ENCODE results near the gene COL11A2.

The COL11A2 gene

GRCh38 chr6:33124947-33125346, 67.3 kb downstream of the COL11A2 start:
- DNase-seq (ENCODE audit: extremely low spot score, insufficient read length, low read depth): no peak
- FAIRE-seq: no peak

DNA sequence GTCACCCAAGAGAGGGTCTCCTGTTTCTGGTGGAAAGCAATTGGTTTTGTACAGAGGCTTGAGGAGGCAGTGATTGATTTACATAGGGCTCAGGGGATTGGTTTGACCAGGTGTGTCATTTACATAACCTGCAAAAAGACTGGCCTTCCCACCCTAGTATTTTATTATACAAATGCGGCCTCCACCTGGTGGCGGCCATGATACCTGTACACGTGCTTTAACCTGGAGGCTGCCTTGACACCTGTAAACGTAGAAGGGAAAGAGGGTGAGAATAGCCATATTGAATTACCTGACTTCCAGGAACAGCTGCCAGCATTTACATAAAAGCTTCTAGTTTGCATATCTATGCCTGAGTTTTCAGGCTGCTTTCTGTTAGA, 67.8 kb downstream of the COL11A2 start:
- DNase-seq (ENCODE audit: extremely low spot score, insufficient read length, low read depth) (no peak), FAIRE-seq (no peak)

DNA sequence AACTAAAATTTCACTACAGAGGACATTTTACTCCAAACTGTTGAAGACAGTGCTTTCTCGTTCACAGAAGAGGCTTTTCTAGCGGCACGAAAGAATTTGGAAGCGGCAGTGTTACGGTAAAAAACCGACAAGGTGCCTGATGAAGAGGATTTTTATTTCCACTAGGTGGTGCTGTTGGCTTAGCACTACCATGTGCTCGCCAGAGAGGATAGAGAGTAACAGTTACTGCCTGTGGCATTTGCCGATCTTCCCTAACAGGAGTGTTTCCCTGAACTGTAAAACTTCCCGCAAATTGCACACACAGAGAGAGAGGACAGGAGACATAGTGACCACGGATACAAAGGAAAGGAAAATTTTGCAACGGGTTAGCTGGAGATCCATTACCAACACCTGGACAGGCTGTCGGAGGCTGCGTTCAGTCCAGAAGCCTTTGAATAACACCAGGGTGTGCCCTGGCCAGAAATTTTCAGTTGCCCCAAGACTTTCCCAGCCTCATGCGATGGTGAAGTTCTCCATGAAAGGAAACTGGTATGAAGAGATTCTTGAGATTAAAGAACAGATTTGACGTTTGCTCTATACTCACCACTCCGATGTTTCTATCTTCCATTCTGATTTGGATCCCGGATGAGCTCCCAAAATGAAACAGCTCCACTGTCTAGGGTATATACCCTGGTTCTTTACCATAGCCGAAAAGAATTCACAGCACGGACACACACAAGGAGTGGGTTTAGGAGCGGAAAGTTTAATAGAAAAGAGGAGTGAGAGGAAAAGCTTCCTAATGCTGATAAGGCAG, 68.3 kb downstream of the COL11A2 start:
- peak; percentile 41 for FAIRE-seq

DNA sequence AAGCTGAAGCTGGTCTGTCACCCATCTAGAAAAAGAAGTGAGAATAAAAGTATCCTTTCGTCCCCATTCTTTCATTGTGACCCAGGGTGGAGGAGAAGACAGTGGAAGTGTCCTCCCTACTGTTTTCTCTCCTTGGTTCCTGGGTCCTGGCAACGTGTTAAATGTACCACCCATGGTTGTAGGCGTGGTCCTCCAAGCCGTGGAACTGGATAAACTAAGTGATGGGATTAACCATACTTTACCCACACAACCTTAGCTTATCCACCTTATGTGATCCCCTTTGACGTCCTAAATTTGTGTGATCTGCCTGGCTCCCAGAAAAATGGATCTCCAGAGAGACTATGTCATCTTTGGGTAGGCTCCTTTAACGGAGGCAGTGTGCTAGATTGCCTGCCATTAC, 69.1 kb downstream of the COL11A2 start:
- FAIRE-seq (no peak), DNase-seq (ENCODE audit: extremely low spot score, insufficient read length, low read depth) (no peak)

More for the DNA sequence above, 68.3 kb downstream of the COL11A2 start:
- no peak for DNase-seq (ENCODE audit: extremely low spot score, insufficient read length, low read depth)

- FAIRE-seq: no peak
- no peak for DNase-seq (ENCODE audit: extremely low spot score, insufficient read length, low read depth)
These were observed 72.3 kb downstream of the COL11A2 start for GRCh38 chr6:33120001-33120400.

- peak; percentile 89 for FAIRE-seq
- DNase-seq (ENCODE audit: extremely low spot score, insufficient read length, low read depth): no peak
These were observed 73.6 kb downstream of the COL11A2 start for GRCh38 chr6:33118525-33119123.

DNA sequence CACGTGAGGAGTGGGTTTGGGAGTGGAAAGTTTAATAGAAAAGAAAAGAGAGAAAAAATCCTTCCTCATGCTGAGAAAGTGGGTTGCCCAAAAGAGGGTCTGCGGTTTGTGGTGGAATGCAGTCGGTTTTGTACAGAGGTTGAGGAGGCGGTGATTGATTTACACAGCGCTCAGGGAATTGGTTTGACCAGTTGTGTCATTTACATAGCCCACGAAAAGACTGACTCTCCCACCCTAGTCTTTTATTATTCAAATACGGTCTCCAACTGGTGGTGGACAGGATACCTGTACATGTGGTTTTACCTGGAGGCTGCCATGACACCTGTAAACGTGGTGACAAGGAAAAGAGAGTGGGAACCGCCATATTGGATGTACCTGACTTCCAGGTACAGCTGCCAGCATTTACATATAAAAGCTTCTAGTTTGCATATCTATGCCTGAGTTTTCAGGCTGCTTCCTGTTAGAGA, 74.4 kb downstream of the COL11A2 start:
- DNase-seq (ENCODE audit: extremely low spot score, insufficient read length, low read depth): no peak
- FAIRE-seq: no peak

DNA sequence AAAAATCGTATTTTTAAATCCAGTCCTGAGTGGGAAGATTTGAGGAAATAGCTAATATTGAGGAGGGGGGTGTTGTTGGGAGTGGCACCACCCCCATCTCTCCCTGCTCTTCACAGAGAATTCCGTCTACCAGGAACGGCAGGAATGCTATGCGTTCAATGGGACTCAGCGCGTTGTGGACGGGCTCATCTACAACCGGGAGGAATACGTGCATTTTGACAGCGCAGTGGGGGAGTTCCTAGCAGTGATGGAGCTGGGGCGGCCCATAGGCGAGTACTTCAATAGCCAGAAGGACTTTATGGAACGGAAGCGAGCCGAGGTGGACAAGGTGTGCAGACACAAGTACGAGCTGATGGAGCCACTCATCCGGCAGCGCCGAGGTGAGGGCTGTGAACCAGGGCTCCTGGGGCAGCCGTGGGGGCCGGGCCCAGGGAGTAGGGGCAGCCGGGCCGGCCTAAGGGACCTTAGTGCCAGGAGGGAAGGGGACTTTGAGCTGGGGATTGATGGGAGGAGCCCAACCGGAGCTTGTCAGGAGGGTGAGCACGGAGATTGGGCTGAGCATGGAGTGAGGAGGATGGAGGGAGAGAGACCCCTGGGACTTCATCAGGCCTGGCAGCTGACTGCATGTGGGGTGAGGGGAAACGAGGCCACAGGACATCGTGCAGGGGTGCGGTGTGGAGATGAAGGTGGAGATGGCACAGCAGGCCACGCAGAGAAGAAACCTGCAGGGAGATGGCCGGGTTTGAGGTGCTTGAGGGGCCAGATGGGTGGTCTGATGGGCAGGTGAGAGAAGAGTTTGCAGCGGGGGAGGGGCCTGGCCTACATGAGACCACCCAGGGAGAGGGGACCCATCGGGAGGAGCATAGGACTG, 75.2 kb downstream of the COL11A2 start:
- FAIRE-seq: no peak
- no peak for DNase-seq (ENCODE audit: extremely low spot score, insufficient read length, low read depth)

GRCh38 chr6:33116417-33116816, 75.8 kb downstream of the COL11A2 start:
- no peak for DNase-seq (ENCODE audit: extremely low spot score, insufficient read length, low read depth)
- no peak for FAIRE-seq

GRCh38 chr6:33114406-33114805, 77.9 kb downstream of the COL11A2 start:
- DNase-seq (ENCODE audit: extremely low spot score, insufficient read length, low read depth) (no peak), FAIRE-seq (no peak)

DNA sequence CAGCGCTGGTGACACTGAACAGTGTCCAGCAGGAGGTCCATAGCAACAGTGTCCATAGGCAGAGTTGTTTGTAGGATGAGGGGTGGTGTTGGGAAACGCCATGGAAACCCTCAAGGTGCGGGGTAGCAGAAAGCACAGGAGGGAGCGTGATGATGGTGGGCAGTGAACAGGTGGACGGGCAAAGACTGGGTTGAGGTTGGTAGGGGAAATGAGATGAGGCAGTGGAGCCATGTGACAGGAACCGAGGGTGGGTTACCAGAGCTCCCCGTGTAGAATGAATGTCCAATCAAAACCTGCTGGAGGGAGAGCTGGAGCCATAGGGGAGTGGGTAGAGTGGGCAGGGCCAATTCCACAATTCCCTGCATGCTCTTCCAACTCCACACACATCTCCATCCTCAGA, 78.5 kb downstream of the COL11A2 start:
- FAIRE-seq (peak; percentile 56), DNase-seq (ENCODE audit: extremely low spot score, insufficient read length, low read depth) (no peak)
